Measurements from ENCODE around the gene KIF17. TPM values are rescaled to one million over a fixed set of nuclear protein-coding genes. Genes with fewer than 3 reads are reported as not detected.

The KIF17 gene
- polyA plus RNA-seq, 1 of the 3 experiments (the other 2 are of a cell fraction), result 4.3 TPM

DNA sequence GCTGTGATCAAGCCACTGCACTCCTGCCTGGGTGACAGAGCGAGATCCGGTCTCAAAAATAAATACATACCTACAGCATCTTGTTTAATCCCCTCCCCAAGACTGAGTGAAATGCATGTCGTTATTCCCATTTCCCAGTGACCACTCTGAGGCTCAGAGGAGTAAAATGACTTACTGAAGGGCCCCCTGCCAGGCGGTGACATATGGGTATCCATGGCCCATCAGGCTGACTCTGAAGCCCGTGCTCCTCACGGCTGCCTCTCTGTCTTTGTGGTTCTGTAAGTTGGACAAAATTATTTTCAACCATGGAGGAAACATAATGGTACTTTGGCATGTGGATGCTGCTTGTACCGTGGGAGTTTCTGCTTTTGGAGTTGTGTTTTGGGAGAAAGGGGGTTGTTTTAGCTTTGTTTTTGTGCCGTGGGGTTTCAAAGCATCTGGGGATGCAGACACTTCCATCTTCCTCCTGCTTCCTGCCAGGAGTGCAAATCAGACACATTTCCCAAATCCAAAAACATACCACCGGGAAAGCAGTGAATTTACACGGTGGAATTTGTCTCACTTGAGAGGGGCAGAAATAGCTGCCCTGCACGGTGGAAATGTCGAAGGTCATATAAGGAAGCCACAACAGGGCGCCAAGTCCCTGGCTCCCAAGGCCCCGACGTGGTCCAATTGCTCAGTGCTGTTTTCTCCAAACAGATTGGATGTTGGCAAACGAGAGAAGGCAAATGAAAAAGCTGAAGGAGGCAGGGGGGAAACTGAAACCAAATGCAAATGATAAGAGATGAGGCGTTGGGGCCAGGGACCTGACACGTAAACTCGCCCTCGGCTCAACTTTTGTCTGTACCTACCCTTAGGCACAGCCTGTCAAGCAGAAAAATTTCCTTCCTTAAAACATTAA lies 101.6 kb downstream of the KIF17 start:
- Histone ChIP-seq H2AFZ (ENCODE audit: low read depth) (no peak overlapping the region), H3K27me3 (ENCODE audit: insufficient read depth) (no peaks in the 10 kb centered on the region), H3K79me2 (ENCODE audit: insufficient read depth) (no peaks in the 10 kb centered on the region), H3K4me2 (no peak overlapping the region), H3K4me3 (ENCODE audit: low read depth in 2 of 2, low read length in 1 of 2) (no peak overlapping the region), H3K9me3 (no peaks in the 10 kb centered on the region), H3K4me1 (ENCODE audit: control insufficient read depth in 1 of 2, insufficient read depth in 2 of 2, low read depth in 1 of 2, low read length in 1 of 2) (peaks cover 6 to 10% of the 10 kb centered on the region in 2 experiments; a peak in 1 of 4 replicates), H3K9me2 (no peaks in the 10 kb centered on the region), H3K9ac (no peak overlapping the region), H3K27ac (ENCODE audit: low read depth in 2 of 2, low read length in 1 of 2) (no peak overlapping the region), H4K20me1 (ENCODE audit: insufficient read depth) (no peaks in the 10 kb centered on the region), H3K36me3 (replicated peaks in 1 of 2; ENCODE audit: control insufficient read depth in 1 of 2, insufficient read depth in 2 of 2, low read length in 1 of 2) (no peaks in the 10 kb centered on the region), H3F3A (replicated peaks; ENCODE audit: insufficient read depth) (peaks cover 19% of the 10 kb centered on the region)
- ChIA-PET POLR2A (no interaction called here), CTCF (interaction anchor here (0.9 to 1.5 kb wide), 4 partner anchors 17 to 403 kb away, joined by 3 to 7 read pairs (median 3); partner anchors contain the start of gene PINK1)
- TF ChIP-seq POLR2AphosphoS5 (IDR thresholded peaks at IDR 0.05; ENCODE audit: low read depth, low read length) (no peak), TEAD4 (IDR thresholded peaks at IDR 0.05; ENCODE audit: borderline replicate concordance, insufficient read depth) (no peak), JUND (IDR thresholded peaks at IDR 0.05) (no peak), EP300 (IDR thresholded peaks at IDR 0.05; ENCODE audit: borderline replicate concordance in 1 of 2, low read depth in 1 of 2, low read length in 1 of 2) (no peak), RAD21 (IDR thresholded peaks at IDR 0.05; ENCODE audit: low read length) (no peak)
- TF ChIP-seq, protein P1, sequence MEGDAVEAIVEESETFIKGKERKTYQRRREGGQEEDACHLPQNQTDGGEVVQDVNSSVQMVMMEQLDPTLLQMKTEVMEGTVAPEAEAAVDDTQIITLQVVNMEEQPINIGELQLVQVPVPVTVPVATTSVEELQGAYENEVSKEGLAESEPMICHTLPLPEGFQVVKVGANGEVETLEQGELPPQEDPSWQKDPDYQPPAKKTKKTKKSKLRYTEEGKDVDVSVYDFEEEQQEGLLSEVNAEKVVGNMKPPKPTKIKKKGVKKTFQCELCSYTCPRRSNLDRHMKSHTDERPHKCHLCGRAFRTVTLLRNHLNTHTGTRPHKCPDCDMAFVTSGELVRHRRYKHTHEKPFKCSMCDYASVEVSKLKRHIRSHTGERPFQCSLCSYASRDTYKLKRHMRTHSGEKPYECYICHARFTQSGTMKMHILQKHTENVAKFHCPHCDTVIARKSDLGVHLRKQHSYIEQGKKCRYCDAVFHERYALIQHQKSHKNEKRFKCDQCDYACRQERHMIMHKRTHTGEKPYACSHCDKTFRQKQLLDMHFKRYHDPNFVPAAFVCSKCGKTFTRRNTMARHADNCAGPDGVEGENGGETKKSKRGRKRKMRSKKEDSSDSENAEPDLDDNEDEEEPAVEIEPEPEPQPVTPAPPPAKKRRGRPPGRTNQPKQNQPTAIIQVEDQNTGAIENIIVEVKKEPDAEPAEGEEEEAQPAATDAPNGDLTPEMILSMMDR (IDR thresholded peaks at IDR 0.05), result no peak
- DNase-seq, result no peak
- WGBS (ENCODE audit: low lambda C conversion rate), result 89% methylated on average over 20 of the region's 20 CpGs

DNA sequence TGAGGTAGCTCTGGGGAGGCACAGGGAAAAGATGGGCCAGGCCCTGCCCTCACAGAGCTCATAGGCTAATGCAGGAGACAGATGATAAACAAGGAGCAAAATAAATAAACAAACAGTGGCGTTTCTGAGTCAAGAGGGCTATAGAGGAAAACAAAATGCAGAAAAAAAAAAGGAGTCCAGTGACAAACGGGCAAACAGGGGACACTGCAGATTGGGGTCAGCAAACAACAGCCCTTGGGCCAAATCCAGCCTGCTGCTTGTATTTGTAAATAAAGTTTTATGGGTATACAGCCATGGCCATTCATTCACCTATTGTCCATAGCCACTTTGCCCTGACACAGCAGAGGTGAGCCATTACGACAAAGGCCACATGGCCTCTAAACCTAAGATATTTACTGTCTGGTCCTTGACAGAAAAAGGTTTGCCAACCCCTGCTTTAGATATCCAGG lies 103.7 kb downstream of the KIF17 start:
- Histone ChIP-seq H3K27me3 (ENCODE audit: insufficient read depth) (no peaks in the 10 kb centered on the region), H3K4me2 (no peak overlapping the region), H3K4me3 (ENCODE audit: low read depth in 2 of 2, low read length in 1 of 2) (no peak overlapping the region), H3F3A (replicated peaks; ENCODE audit: insufficient read depth) (peaks cover 19% of the 10 kb centered on the region), H3K9me3 (no peaks in the 10 kb centered on the region), H3K9ac (no peak overlapping the region), H3K79me2 (ENCODE audit: insufficient read depth) (no peaks in the 10 kb centered on the region), H3K9me2 (no peaks in the 10 kb centered on the region), H3K4me1 (ENCODE audit: control insufficient read depth in 1 of 2, insufficient read depth in 2 of 2, low read depth in 1 of 2, low read length in 1 of 2) (peaks cover 6 to 10% of the 10 kb centered on the region in 2 experiments; a peak in 1 of 4 replicates), H3K27ac (ENCODE audit: low read depth in 2 of 2, low read length in 1 of 2) (peak overlapping the region; percentile 76 to 80), H4K20me1 (ENCODE audit: insufficient read depth) (no peaks in the 10 kb centered on the region), H2AFZ (ENCODE audit: low read depth) (0 out of 2 replicates have a peak overlapping the region, but pooled peaks have one; percentile 71), H3K36me3 (replicated peaks in 1 of 2; ENCODE audit: control insufficient read depth in 1 of 2, insufficient read depth in 2 of 2, low read length in 1 of 2) (no peaks in the 10 kb centered on the region)
- ChIA-PET CTCF (interaction anchor here (1.3 to 2.2 kb wide), 3 partner anchors 16 to 92 kb away, joined by 3 to 12 read pairs (median 5); partner anchors contain the start of gene PINK1), POLR2A (no interaction called here)
- DNase-seq, result no peak
- TF ChIP-seq, protein P1 (IDR thresholded peaks at IDR 0.05), result no peak
- WGBS (ENCODE audit: low lambda C conversion rate), result 71% methylated on average over 3 of the region's 3 CpGs

Other genes with a start within 250 kb of the KIF17 start
- gene CAMK2N1, start 231.8 kb downstream of the KIF17 start, polyA plus RNA-seq (2012; rRNA removed), result 2.8 and 5.3 TPM in 2 replicates
- 22.8 and 26.4 TPM in 2 replicates for gene MUL1, start 209.9 kb downstream of the KIF17 start, polyA plus RNA-seq (2012; rRNA removed)
- gene FAM43B, start 165.4 kb downstream of the KIF17 start, polyA plus RNA-seq (2012; rRNA removed), result not detected in 2 replicates
- gene CDA, start 128.9 kb downstream of the KIF17 start, polyA plus RNA-seq (2012; rRNA removed), result 0.11 and 0.12 TPM in 2 replicates
- 24.4 and 24.9 TPM in 2 replicates for gene PINK1, start 84.5 kb downstream of the KIF17 start, polyA plus RNA-seq (2012; rRNA removed)
- gene DDOST, start 56.6 kb downstream of the KIF17 start, polyA plus RNA-seq (2012; rRNA removed), result 602 and 763 TPM in 2 replicates
- 6.1 and 6.5 TPM in 2 replicates for gene SH2D5, start 14.7 kb upstream of the KIF17 start, polyA plus RNA-seq (2012; rRNA removed)
- 205 and 236 TPM in 2 replicates for gene HP1BP3, start 69.3 kb upstream of the KIF17 start, polyA plus RNA-seq (2012; rRNA removed)

Data from SK-N-SH (cell line).